Psoas muscle (tissue), 8 donors: ENCODE measurements around the gene HSPB7. TPM values are rescaled to one million over a fixed set of nuclear protein-coding genes. Genes with fewer than 3 reads are reported as not detected.
"Not testable (repeated sequence)": the region's sequence is repeated elsewhere in the genome, so short reads cannot be mapped to it uniquely, and the experiment has no call there.

Experiments
- ATAC-seq, 4 donors: fragments of 200-7000 bp; cut with Tn5 transposase; one replicate each; pipeline ENCODE4 v1.9.1; 2020; ENCODE audit warnings: moderate library complexity in 3 of 4, mild to moderate bottlenecking in 2 of 4
- DNase-seq, 2 donors: peaks; one replicate each; pipeline ENCODE4 v3.0.0-alpha.2; 2020
- H3K27ac ChIP-seq: fragments of 200-600 bp; one replicate; pipeline ENCODE4 v1.8.0; 2022
- H3K27me3 ChIP-seq, 3 donors: fragments of 200-600 bp in 1 of 3; one replicate each; pipeline versions ENCODE4 v1.6.1 to v1.8.0; 2013 to 2022; ENCODE audit warnings: low read length in 2 of 3, mild to moderate bottlenecking in 2 of 3, moderate library complexity in 1 of 3; ENCODE audit not compliant: insufficient read depth in 3 of 3
- H3K36me3 ChIP-seq, 2 donors: fragments of 200-600 bp in 1 of 2; one replicate each; pipeline versions ENCODE4 v1.6.1 to v1.8.0; 2013 to 2022; ENCODE audit warnings: low read depth in 1 of 2, mild to moderate bottlenecking in 1 of 2, moderate library complexity in 1 of 2; ENCODE audit not compliant: insufficient read depth in 1 of 2
- H3K4me1 ChIP-seq: fragments of 200-600 bp; one replicate; pipeline ENCODE4 v1.8.0; 2022
- H3K4me3 ChIP-seq: fragments of 200-600 bp; one replicate; pipeline ENCODE4 v1.8.0; 2022; ENCODE audit warnings: mild to moderate bottlenecking
- H3K9me3 ChIP-seq: fragments of 200-600 bp; one replicate; pipeline ENCODE4 v1.8.0; 2022
- WGBS, 3 donors: extraction: QIAGEN DNeasy Blood & Tissue Kit; methylation state at CpG; one replicate each; pipeline versions ENCODE4 v1.1.6 to v1.1.7; 2013; 5-methylcytosine and 5-hydroxymethylcytosine counted together
- intact Hi-C, 2 donors: fragments of 100-400 bp; cut with DNase I; formaldehyde crosslinking; loops; one replicate each; pipeline versions ENCODE4 v1.11.0 to v1.14.2; 2022
- polyA plus RNA-seq, 3 donors: library from polyadenylated mRNA; stranded (reverse); fragments of 200-250 nt; gene quantifications; one replicate each; pipeline ENCODE4 v1.2.3, GENCODE V29; 2013
- total RNA-seq, 4 donors: library from RNA; stranded (reverse); fragmentation: NEBNext Ultra II Directional in 2 of 4; extraction: Animal tissue kit (Norgen Biotek cat#: 25700) in 2 of 4; gene quantifications; one replicate each; pipeline versions ENCODE4 v1.2.1 to v1.2.4, GENCODE V29; 2021 to 2023
- TF ChIP-seq, protein P1 (sequence below): fragments of 200-600 bp; IDR thresholded peaks from one replicate; pipeline ENCODE4 v1.8.0; 2022; ENCODE audit warnings: antibody characterized with exemption
- donor health status: healthy with polysubstance abuse.
- donor health status: DM: no; HTN: no; CAD: no; lungs with moderate emphysema.
- donor health status: Bipolar disorder and iron deficiency.
- donor health status: healthy.
- donor health status: DM: yes; HTN: yes; CAD: no.
- donor health status: DM: no; HTN: no; CAD: no.
- donor health status: DM: no; HTN: no; CAD: no.
- donor health status: DM: yes; HTN: yes; CAD: no.

The HSPB7 gene
- total and polyA plus RNA-seq, 7 donors: 1,183 to 3,738 (median 2,156) TPM

DNA sequence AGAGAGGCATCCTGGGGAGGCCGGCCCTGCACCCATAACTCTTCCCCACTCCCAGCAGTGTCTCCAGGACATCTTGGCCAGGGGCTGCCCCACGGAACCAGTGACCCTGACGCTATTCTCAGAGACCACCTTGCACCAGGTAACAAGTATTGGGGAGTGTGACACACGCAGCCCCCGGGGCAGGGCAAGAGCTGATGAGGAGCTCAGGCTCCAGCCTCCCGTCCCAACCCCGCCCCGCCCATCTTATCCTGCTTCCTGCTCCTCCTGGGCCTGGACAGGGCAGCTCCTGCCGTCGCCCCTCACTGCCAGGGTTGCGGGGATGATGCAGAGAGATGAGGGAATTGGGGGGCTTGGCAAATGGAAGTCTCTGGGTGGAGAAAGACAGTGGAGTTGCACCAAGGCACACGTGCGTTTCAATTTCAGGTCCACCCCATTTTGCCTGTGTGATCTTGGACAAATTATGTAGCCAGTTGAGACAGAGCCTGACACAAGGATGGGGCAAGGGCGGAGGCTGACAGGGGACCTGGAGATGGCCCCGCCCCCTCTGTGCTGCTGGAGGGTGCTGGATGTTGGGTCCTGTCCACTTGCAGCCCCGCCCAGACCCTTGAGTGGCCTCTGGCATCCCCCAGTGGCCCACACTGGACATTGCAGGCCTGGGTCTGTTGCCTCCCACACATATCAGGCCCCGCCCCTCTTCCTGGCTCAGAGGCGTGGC is 14.7 kb upstream of the HSPB7 start:
- peaks cover 0 to 2% (median 0%) of the 10 kb centered on the region in 3 donors for H3K27me3 ChIP-seq
- H3K4me3 ChIP-seq: no peak overlapping the region
- 52 to 57% (median 52%) methylated on average over 18 of the region's 18 CpGs for WGBS, 3 donors
- DNase-seq: peak; percentile 87 to 96
- H3K36me3 ChIP-seq: no peaks in the 10 kb centered on the region
- no peaks in the 10 kb centered on the region for H3K4me1 ChIP-seq
- ATAC-seq: peak; percentile 96 to 99 (median 98)
- no peaks in the 10 kb centered on the region for H3K9me3 ChIP-seq
- TF ChIP-seq, protein P1, sequence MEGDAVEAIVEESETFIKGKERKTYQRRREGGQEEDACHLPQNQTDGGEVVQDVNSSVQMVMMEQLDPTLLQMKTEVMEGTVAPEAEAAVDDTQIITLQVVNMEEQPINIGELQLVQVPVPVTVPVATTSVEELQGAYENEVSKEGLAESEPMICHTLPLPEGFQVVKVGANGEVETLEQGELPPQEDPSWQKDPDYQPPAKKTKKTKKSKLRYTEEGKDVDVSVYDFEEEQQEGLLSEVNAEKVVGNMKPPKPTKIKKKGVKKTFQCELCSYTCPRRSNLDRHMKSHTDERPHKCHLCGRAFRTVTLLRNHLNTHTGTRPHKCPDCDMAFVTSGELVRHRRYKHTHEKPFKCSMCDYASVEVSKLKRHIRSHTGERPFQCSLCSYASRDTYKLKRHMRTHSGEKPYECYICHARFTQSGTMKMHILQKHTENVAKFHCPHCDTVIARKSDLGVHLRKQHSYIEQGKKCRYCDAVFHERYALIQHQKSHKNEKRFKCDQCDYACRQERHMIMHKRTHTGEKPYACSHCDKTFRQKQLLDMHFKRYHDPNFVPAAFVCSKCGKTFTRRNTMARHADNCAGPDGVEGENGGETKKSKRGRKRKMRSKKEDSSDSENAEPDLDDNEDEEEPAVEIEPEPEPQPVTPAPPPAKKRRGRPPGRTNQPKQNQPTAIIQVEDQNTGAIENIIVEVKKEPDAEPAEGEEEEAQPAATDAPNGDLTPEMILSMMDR: peak; percentile 99
- intact Hi-C loops: loop anchor here (1.0 to 2.0 kb wide), 2 partner anchors 22 to 24 kb away; no protein-coding TSS in a partner anchor
- no peak overlapping the region for H3K27ac ChIP-seq

DNA sequence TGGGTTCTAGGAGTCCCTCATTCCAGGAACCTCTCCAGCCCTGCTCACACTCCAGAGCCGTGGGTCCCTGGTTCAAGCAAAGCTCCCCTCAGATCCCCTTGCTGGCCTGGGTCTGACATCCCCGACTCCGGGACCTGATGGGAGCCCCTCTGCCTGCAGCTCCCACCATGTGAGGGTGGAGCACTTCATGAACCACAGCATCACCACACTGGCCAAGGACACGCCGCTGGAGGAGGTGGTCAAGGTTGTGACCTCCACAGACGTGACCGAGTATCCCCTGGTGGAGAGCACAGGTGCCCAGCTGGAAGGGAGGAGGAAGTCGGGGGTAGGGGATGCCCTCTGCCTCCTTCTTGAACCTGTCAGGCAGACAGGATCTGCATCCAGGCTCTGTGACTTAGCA is 13.7 kb upstream of the HSPB7 start:
- no peaks in the 10 kb centered on the region for H3K4me1 ChIP-seq
- intact Hi-C loops: no loop called here
- no peak for DNase-seq
- ATAC-seq: no peak
- H3K36me3 ChIP-seq: no peaks in the 10 kb centered on the region
- TF ChIP-seq, protein P1: no peak
- H3K27ac ChIP-seq: no peak overlapping the region
- whole genome bisulfite sequencing, 3 donors: 84 to 88% (median 85%) methylated on average over 8 of the region's 8 CpGs
- H3K27me3 ChIP-seq: peaks cover 0 to 2% (median 0%) of the 10 kb centered on the region in 3 donors
- H3K9me3 ChIP-seq: no peaks in the 10 kb centered on the region
- H3K4me3 ChIP-seq: no peak overlapping the region

DNA sequence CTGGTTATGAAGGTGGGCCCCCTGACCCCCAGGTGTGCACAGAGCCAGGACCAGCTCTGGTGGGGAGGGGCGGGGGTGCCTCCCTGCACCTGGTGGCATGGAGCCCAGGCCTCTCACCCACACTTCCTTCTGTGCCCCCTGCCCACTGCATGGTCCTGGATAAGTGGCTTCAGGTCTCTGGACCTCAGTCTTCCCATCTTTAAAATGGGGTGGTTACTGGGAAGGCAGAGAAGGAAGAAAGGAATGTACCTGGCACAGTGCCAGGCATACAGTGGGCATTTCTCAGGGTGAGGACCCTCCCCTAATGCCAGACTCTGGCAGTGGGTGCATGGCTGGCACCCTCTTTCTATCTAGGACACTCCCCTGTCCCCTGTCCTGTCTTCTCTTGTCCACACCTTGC is 11.4 kb upstream of the HSPB7 start:
- TF ChIP-seq, protein P1: no peak
- Histone ChIP-seq H3K4me3 (no peak overlapping the region), H3K36me3 (no peaks in the 10 kb centered on the region), H3K4me1 (no peaks in the 10 kb centered on the region), H3K27me3 (peaks cover 0 to 2% (median 0%) of the 10 kb centered on the region in 3 donors), H3K9me3 (no peaks in the 10 kb centered on the region), H3K27ac (no peak overlapping the region)
- DNase-seq (no peak), ATAC-seq (no peak)
- intact Hi-C loops: no loop called here
- 93 to 100% methylated on average over 1 of the region's 1 CpG; no CpG with 5 or more reads in 1 of the 3 donors for WGBS, 3 donors

DNA sequence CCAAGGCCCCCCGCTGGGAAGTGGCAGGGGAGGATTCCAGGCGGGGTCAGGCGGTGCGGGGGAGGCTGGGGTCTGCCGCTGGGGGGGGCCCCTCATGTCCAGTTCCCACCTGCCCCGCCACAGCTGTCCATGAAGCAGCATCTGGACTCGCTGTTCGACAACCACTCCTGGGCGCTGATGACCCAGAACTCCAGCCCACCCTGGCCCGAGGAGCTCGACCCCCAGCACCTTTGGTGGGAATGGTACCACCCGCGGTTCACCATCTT is 11.1 kb upstream of the HSPB7 start:
- H3K36me3 ChIP-seq, H3K27me3 ChIP-seq, H3K4me1 ChIP-seq, H3K9me3 ChIP-seq, H3K27ac ChIP-seq, H3K4me3 ChIP-seq, ATAC-seq, intact Hi-C loops, DNase-seq: not testable (repeated sequence)
- WGBS, 3 donors: 76 to 79% (median 79%) methylated on average over 8 to 13 of the region's 13 CpGs

DNA sequence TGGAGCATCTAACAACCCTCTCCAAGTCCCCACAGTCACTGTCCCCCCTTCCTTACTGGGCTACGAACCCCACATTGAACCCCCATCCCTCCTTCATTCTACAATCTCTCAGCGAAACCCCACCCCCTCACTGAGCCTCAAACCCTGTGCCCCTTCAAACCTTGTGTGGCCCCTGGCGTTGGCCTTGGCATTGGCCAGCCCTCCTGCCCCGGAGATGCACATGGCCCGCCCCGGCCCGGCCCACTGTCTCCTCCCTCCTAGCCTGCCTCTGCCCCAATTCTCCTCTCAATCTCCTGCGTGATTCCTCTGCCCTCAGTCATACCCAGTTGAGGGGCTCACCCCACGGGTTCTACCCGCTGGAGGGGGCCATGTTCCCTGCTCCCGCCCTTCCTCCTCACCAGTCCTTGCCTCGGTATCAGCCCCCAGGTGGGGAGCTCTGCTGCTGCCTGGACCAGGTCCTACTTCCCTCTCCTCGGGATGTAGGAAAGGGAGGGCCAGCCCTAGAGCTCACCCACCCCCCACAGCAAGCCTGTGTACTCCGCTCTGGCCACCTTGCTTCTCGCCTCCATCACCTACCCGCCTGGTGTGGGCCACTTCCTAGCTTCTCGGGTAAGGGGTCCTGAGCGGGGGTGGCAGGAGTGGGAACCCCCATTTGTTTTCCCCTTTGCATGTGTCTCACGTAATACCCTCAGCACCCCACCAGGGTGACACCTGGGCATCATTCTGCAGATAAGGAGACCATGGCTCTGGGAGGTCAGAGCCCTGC is 10.6 kb upstream of the HSPB7 start:
- Histone ChIP-seq H3K4me3 (no peak overlapping the region), H3K9me3 (no peaks in the 10 kb centered on the region), H3K27ac (no peak overlapping the region), H3K36me3 (no peaks in the 10 kb centered on the region), H3K4me1 (no peaks in the 10 kb centered on the region), H3K27me3 (peaks cover 0 to 2% (median 0%) of the 10 kb centered on the region in 3 donors)
- TF ChIP-seq, protein P1: no peak
- DNase-seq: no peak
- intact Hi-C loops: no loop called here
- ATAC-seq: no peak
- WGBS, 3 donors: 70 to 76% (median 73%) methylated on average over 19 of the region's 19 CpGs
